Endothelial cell of umbilical vein (primary cell): Measurements from ENCODE around the gene SYTL3. TPM values are rescaled to one million over a fixed set of nuclear protein-coding genes. Genes with fewer than 3 reads are reported as not detected.

Source experiments
- BruUV-seq: library from RNA; stranded (reverse); fragments of 400-500 nt; replicated peaks from 2 replicates; lab custom pipeline; 2021; lab: Mats Ljungman, UMichigan
- CTCF ChIA-PET: fragments of 300-600, 350-600 bp; sonication (Branson Sonifier 250); formaldehyde crosslinking; loops from one replicate; lab custom pipeline; 2021; ENCODE audit warnings: antibody characterized with exemption, inconsistent platforms; lab: Charles Lee
- POLR2A ChIA-PET: fragments of 300-600, 350-600 bp; sonication (Branson Sonifier 250); formaldehyde crosslinking; loops from one replicate; lab custom pipeline; 2021; ENCODE audit warnings: antibody characterized with exemption, inconsistent platforms; lab: Charles Lee
- DNase-seq: peaks from one replicate; pipeline ENCODE4 v3.0.0-alpha.2; 2011; ENCODE audit warnings: low read depth, low spot score
- FAIRE-seq: peaks from 2 replicates; lab custom pipeline; 2011; peaks lifted over from hg19 to GRCh38; lab: Jason Lieb, UNC
- H2AFZ ChIP-seq: 2 replicates; pipeline ENCODE4 v1.6.0; 2012; ENCODE audit warnings: low read depth, low read length, control low read depth, inconsistent platforms
- H3K27ac ChIP-seq: 2 replicates; pipeline ENCODE4 v1.5.1; 2011; ENCODE audit warnings: low read depth, mild to moderate bottlenecking, control low read depth, low read length, moderate library complexity; ENCODE audit not compliant: insufficient read depth
- H3K27me3 ChIP-seq, 2 experiments: 2 replicates each; pipeline versions ENCODE4 v1.6.0 to v1.6.1; 2011; ENCODE audit warnings: low read length in 2 of 2, mixed read lengths in 1 of 2; ENCODE audit not compliant: control insufficient read depth in 2 of 2, insufficient read depth in 2 of 2
- H3K36me3 ChIP-seq, 2 experiments: 2 replicates in 1 of 2; 3 replicates in 1 of 2; pipeline ENCODE4 v1.5.1; 2011; ENCODE audit warnings: low read length in 2 of 2, mild to moderate bottlenecking in 1 of 2, moderate library complexity in 1 of 2; ENCODE audit not compliant: control insufficient read depth in 2 of 2, insufficient read depth in 2 of 2; ENCODE audit errors: extremely low read depth in 1 of 2
- H3K4me1 ChIP-seq: 3 replicates; pipeline ENCODE4 v1.5.1; 2011; ENCODE audit warnings: mild to moderate bottlenecking, low read length; ENCODE audit not compliant: control insufficient read depth, insufficient read depth; ENCODE audit errors: extremely low read depth
- H3K4me2 ChIP-seq: 2 replicates; pipeline ENCODE4 v1.6.1; 2011; ENCODE audit warnings: low read length, control low read depth, mixed read lengths; ENCODE audit not compliant: insufficient read depth
- H3K4me3 ChIP-seq, 3 experiments: fragments of 200-600 bp in 1 of 3; sonication (generic), shearing (Covaris generic) in 1 of 3; replicated peaks in 1 of 3; 2 replicates each; pipeline ENCODE4 v1.5.1; 2011 to 2016; ENCODE audit warnings: control low read depth in 3 of 3, low read length in 3 of 3, mild to moderate bottlenecking in 2 of 3, inconsistent platforms in 1 of 3, low read depth in 1 of 3, moderate library complexity in 1 of 3; ENCODE audit not compliant: insufficient read depth in 1 of 3
- H3K79me2 ChIP-seq: 2 replicates; pipeline ENCODE4 v1.6.0; 2012; ENCODE audit warnings: low read length, inconsistent platforms; ENCODE audit not compliant: control insufficient read depth, insufficient read depth
- H3K9ac ChIP-seq: replicated peaks from 2 replicates; pipeline ENCODE3; 2011; ENCODE audit warnings: low read length, control low read depth; ENCODE audit not compliant: insufficient read depth; ENCODE audit errors: extremely low read depth
- H3K9me1 ChIP-seq: replicated peaks from 3 replicates; pipeline ENCODE4 v1.6.0; 2011; ENCODE audit warnings: mild to moderate bottlenecking, low read length; ENCODE audit not compliant: control insufficient read depth, insufficient read depth; ENCODE audit errors: extremely low read depth
- H3K9me3 ChIP-seq: replicated peaks from 2 replicates; pipeline ENCODE4 v1.5.1; 2012; ENCODE audit warnings: low read length, inconsistent platforms; ENCODE audit not compliant: control insufficient read depth, insufficient read depth
- H4K20me1 ChIP-seq: replicated peaks from 2 replicates; pipeline ENCODE3; 2011; ENCODE audit warnings: mild to moderate bottlenecking, low read length; ENCODE audit not compliant: control insufficient read depth, insufficient read depth; ENCODE audit errors: extremely low read depth
- EZH2 ChIP-seq: IDR thresholded peaks from 2 replicates; pipeline ENCODE4 v1.6.1; 2012; ENCODE audit warnings: borderline replicate concordance, low read depth, mild to moderate bottlenecking, moderate library complexity, low read length, inconsistent platforms; ENCODE audit not compliant: severe bottlenecking
- FOS ChIP-seq: IDR thresholded peaks from 2 replicates; pipeline ENCODE4 v1.6.1; 2011; ENCODE audit warnings: mild to moderate bottlenecking, low read length, moderate library complexity, borderline replicate concordance; ENCODE audit not compliant: insufficient read depth
- GATA2 ChIP-seq: IDR thresholded peaks from 2 replicates; pipeline ENCODE4 v1.7.0; 2011; ENCODE audit warnings: low read depth, mild to moderate bottlenecking, moderate library complexity, mixed read lengths, low read length; ENCODE audit not compliant: insufficient read length, insufficient read depth
- JUN ChIP-seq: IDR thresholded peaks from 2 replicates; pipeline ENCODE4 v1.6.1; 2011; ENCODE audit warnings: borderline replicate concordance, low read depth; ENCODE audit not compliant: insufficient read length, insufficient read depth
- MYC ChIP-seq: IDR thresholded peaks from one replicate; pipeline ENCODE4 v1.6.1; 2011; ENCODE audit warnings: mild to moderate bottlenecking, low read depth, low read length
- POLR2A ChIP-seq: IDR thresholded peaks from 2 replicates; pipeline ENCODE4 v1.6.1; 2012; ENCODE audit warnings: low read depth, mild to moderate bottlenecking, control low read depth, low read length
- POLR2AphosphoS5 ChIP-seq: IDR thresholded peaks from 2 replicates; pipeline ENCODE4 v1.6.1; 2012; ENCODE audit warnings: low read depth, mild to moderate bottlenecking, control low read depth, low read length, moderate library complexity; ENCODE audit not compliant: insufficient read depth
- dilution Hi-C: fragments of 300-500 bp; cut with MboI; formaldehyde crosslinking; loops from one replicate; pipeline ENCODE4 v1.15.0; 2019; ENCODE audit warnings: low sequenced_read_pairs; ENCODE audit not compliant: extremely low pct_ligation_motif_present
- intact Hi-C: fragments of 100-400 bp; cut with micrococcal nuclease; formaldehyde crosslinking; loops from one replicate; pipeline ENCODE4 v1.10.0; 2022
- polyA plus RNA-seq, 4 experiments: library from polyadenylated mRNA; depleted of rRNA in 3 of 4; stranded (reverse) in 3 of 4; unstranded in 1 of 4; fragments of >200 nt; gene quantifications; 2 replicates each; pipeline versions ENCODE4 v1.2.1 to v1.2.3, GENCODE V29; 2011 to 2012; ENCODE audit warnings: missing spikeins in 1 of 4
- total RNA-seq: library from RNA; stranded (reverse); gene quantifications from 2 replicates; pipeline ENCODE4 v1.2.3, GENCODE V29; 2021
- TF ChIP-seq, protein P1 (sequence below): IDR thresholded peaks from 2 replicates; pipeline ENCODE4 v1.6.1; 2011; ENCODE audit not compliant: insufficient read depth, insufficient read length
- TF ChIP-seq, protein P2 (sequence below), 2 donors: IDR thresholded peaks; 1 replicate in 1 of 2; 2 replicates in 1 of 2; pipeline ENCODE4 v1.5.1; 2011; ENCODE audit warnings: low read length in 2 of 2, mild to moderate bottlenecking in 2 of 2, moderate library complexity in 2 of 2, control low read depth in 1 of 2, inconsistent platforms in 1 of 2, low read depth in 1 of 2; ENCODE audit not compliant: insufficient read depth in 1 of 2; ENCODE audit errors: extremely low read depth in 1 of 2

SYTL3 gene
- total and polyA plus RNA-seq, 2 donors (not counting 3 experiments of a cell fraction or from before 2014, with no cell fraction given) = 0.59 to 0.77 TPM

DNA sequence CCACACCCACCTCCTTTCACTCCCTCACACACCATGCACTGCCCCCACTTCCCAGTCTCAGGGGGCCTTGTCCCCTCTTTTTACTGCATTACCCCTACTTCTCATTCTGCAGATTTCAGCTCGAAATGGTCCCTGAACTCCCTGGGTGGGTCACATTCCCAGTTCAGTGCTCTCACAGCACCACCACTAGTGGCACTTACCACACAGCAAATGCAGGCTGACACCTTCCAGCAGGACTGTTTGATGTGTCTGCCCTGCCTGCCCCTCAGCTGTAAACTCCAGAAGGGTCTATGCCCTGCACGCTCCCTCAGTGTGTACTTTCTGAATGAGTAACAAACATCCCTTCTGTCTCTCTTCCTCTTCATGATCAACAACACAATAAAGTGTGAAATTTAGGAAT, 9.3 kb upstream of the SYTL3 start:
- Histone ChIP-seq H3K27me3 (no peaks in the 10 kb centered on the region), H3K4me2 (no peak overlapping the region), H3K4me3 (no peak overlapping the region), H3K9ac (no peak overlapping the region), H3K4me1 (peaks cover 28% of the 10 kb centered on the region), H3K9me1 (no peaks in the 10 kb centered on the region), H3K9me3 (no peaks in the 10 kb centered on the region), H3K27ac (no peak overlapping the region), H2AFZ (no peak overlapping the region), H3K79me2 (peaks cover 51% of the 10 kb centered on the region), H4K20me1 (no peaks in the 10 kb centered on the region), H3K36me3 (peaks cover 3 to 9% of the 10 kb centered on the region in 2 experiments)
- no peak for DNase-seq
- POLR2A ChIA-PET = no interaction called here
- CTCF ChIA-PET = interaction anchor here (0.6 kb wide), 1 partner anchor 309 kb away, joined by 3 read pairs; no protein-coding TSS in a partner anchor
- TF ChIP-seq GATA2 (no peak), POLR2AphosphoS5 (no peak), POLR2A (no peak), FOS (no peak), EZH2 (no peak), JUN (no peak), MYC (no peak)
- TF ChIP-seq, protein P1, sequence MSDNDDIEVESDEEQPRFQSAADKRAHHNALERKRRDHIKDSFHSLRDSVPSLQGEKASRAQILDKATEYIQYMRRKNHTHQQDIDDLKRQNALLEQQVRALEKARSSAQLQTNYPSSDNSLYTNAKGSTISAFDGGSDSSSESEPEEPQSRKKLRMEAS = no peak
- TF ChIP-seq, protein P2, sequence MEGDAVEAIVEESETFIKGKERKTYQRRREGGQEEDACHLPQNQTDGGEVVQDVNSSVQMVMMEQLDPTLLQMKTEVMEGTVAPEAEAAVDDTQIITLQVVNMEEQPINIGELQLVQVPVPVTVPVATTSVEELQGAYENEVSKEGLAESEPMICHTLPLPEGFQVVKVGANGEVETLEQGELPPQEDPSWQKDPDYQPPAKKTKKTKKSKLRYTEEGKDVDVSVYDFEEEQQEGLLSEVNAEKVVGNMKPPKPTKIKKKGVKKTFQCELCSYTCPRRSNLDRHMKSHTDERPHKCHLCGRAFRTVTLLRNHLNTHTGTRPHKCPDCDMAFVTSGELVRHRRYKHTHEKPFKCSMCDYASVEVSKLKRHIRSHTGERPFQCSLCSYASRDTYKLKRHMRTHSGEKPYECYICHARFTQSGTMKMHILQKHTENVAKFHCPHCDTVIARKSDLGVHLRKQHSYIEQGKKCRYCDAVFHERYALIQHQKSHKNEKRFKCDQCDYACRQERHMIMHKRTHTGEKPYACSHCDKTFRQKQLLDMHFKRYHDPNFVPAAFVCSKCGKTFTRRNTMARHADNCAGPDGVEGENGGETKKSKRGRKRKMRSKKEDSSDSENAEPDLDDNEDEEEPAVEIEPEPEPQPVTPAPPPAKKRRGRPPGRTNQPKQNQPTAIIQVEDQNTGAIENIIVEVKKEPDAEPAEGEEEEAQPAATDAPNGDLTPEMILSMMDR (IDR thresholded peaks at IDR 0.05; ENCODE audit: extremely low read depth in 1 of 2, insufficient read depth in 1 of 2, low read depth in 1 of 2, low read length in 2 of 2) = no peak
- dilution Hi-C loops (no loop called here), intact Hi-C loops (loop anchor here (5.0 kb wide), 1 partner anchor 83 kb away; no protein-coding TSS in a partner anchor)
- FAIRE-seq = peak; percentile 8
- BruUV-seq = no TSS peak
